ENCODE measurements around the gene CLRN1.

CLRN1 gene

GRCh38 chr3:150975086-150975991, 2.8 kb upstream of the CLRN1 start:
- DNase-seq: no peak

GRCh38 chr3:150970665-150971324, 1.7 kb downstream of the CLRN1 start:
- DNase-seq: no peak

- no peak for DNase-seq
These were observed 4.0 kb downstream of the CLRN1 start for GRCh38 chr3:150968341-150969035.

- no peak for DNase-seq
These were observed 7.1 kb downstream of the CLRN1 start for GRCh38 chr3:150965436-150965835.

- DNase-seq: no peak
These were observed 10.6 kb downstream of the CLRN1 start for GRCh38 chr3:150961949-150962348.

GRCh38 chr3:150960708-150961684, 11.5 kb downstream of the CLRN1 start:
- no peak for DNase-seq

- no peak for DNase-seq
These were observed 13.8 kb downstream of the CLRN1 start for GRCh38 chr3:150958683-150959082.

GRCh38 chr3:150956376-150956775, 16.2 kb downstream of the CLRN1 start:
- DNase-seq: no peak

- DNase-seq: no peak
These were observed 20.6 kb downstream of the CLRN1 start for GRCh38 chr3:150951923-150952322.

GRCh38 chr3:150945226-150946032, 27.1 kb downstream of the CLRN1 start:
- no peak for DNase-seq

- DNase-seq: no peak
These were observed 30.3 kb downstream of the CLRN1 start for GRCh38 chr3:150942221-150942620.

GRCh38 chr3:150936693-150937092, 35.8 kb downstream of the CLRN1 start:
- DNase-seq: no peak

- DNase-seq: no peak
These were observed 39.0 kb downstream of the CLRN1 start for GRCh38 chr3:150933473-150933995.

- DNase-seq: no peak
These were observed 40.8 kb downstream of the CLRN1 start for GRCh38 chr3:150931745-150932144.

- DNase-seq: no peak
These were observed 41.7 kb downstream of the CLRN1 start for GRCh38 chr3:150930839-150931238.

- DNase-seq: no peak
These were observed 44.3 kb downstream of the CLRN1 start for GRCh38 chr3:150928234-150928633.

GRCh38 chr3:150926328-150926727, 46.2 kb downstream of the CLRN1 start:
- no peak for DNase-seq

GRCh38 chr3:150925751-150926201, 46.8 kb downstream of the CLRN1 start:
- DNase-seq: peak; percentile 52

- no peak for DNase-seq
These were observed 49.9 kb downstream of the CLRN1 start for GRCh38 chr3:150922611-150923010.

- DNase-seq: no peak
These were observed 51.3 kb downstream of the CLRN1 start for GRCh38 chr3:150921209-150921608.

GRCh38 chr3:150920236-150920635, 52.3 kb downstream of the CLRN1 start:
- DNase-seq: no peak

All from CD4-positive, alpha-beta T cell treated with Interleukin-6 for 4 hours (primary cell).